HepG2 (cell line): ENCODE results near the gene NUP85. TPM values are rescaled to one million over a fixed set of nuclear protein-coding genes. Genes with fewer than 3 reads are reported as not detected.

ENCODE experiments used
- ATM ChIP-seq: fragments of 450-650 bp; IDR thresholded peaks from 2 replicates; pipeline ENCODE4 v1.7.1; 2017; ENCODE audit warnings: mild to moderate bottlenecking, borderline replicate concordance
- ELF1 ChIP-seq: sonication (generic); formaldehyde crosslinking; IDR thresholded peaks from 2 replicates; pipeline ENCODE4 v1.4.0; 2020; ENCODE audit warnings: missing genetic modification reagents
- FOXC1 ChIP-seq: sonication (generic); formaldehyde crosslinking; IDR thresholded peaks from 2 replicates; pipeline ENCODE4 v1.8.0; 2022; ENCODE audit warnings: mild to moderate bottlenecking, missing genetic modification reagents, borderline replicate concordance
- GFI1 ChIP-seq: sonication (generic); formaldehyde crosslinking; IDR thresholded peaks from 2 replicates; pipeline ENCODE4 v1.5.0; 2020; ENCODE audit warnings: missing genetic modification reagents, mild to moderate bottlenecking, borderline replicate concordance
- HINFP ChIP-seq: sonication (generic); formaldehyde crosslinking; IDR thresholded peaks from 2 replicates; pipeline ENCODE4 v1.4.0; 2020; ENCODE audit warnings: low read depth, mild to moderate bottlenecking, missing genetic modification reagents
- IRX3 ChIP-seq: sonication (generic); formaldehyde crosslinking; IDR thresholded peaks from 2 replicates; pipeline ENCODE4 v1.8.1; 2023; ENCODE audit warnings: mild to moderate bottlenecking, low read depth, missing genetic modification reagents, borderline replicate concordance
- MTF2 ChIP-seq: sonication (generic); formaldehyde crosslinking; IDR thresholded peaks from 2 replicates; pipeline ENCODE4 v1.5.0; 2020; ENCODE audit warnings: missing genetic modification reagents, borderline replicate concordance
- SMYD3 ChIP-seq: sonication (generic); formaldehyde crosslinking; IDR thresholded peaks from 2 replicates; pipeline ENCODE4 v1.8.1; 2023; ENCODE audit warnings: mild to moderate bottlenecking, missing genetic modification reagents
- TBX3 ChIP-seq: fragments of 450-650 bp; IDR thresholded peaks from 2 replicates; pipeline ENCODE4 v1.6.1; 2017; ENCODE audit warnings: antibody characterized with exemption, mild to moderate bottlenecking, inconsistent platforms, borderline replicate concordance
- ZBTB2 ChIP-seq: sonication (generic); formaldehyde crosslinking; IDR thresholded peaks from 2 replicates; pipeline ENCODE4 v1.8.0; 2022; ENCODE audit warnings: low read depth, missing genetic modification reagents
- ZHX1 ChIP-seq: sonication (generic); formaldehyde crosslinking; IDR thresholded peaks from 2 replicates; pipeline ENCODE4 v1.8.1; 2022; ENCODE audit warnings: low read depth, mild to moderate bottlenecking, missing genetic modification reagents
- ZNF276 ChIP-seq: sonication (generic); formaldehyde crosslinking; IDR thresholded peaks from 2 replicates; pipeline ENCODE4 v1.4.0; 2020; ENCODE audit warnings: mild to moderate bottlenecking, low read depth, missing genetic modification reagents
- ZNF292 ChIP-seq: sonication (generic); formaldehyde crosslinking; IDR thresholded peaks from 2 replicates; pipeline ENCODE4 v1.8.1; 2022; ENCODE audit warnings: mild to moderate bottlenecking, low read depth, missing genetic modification reagents, borderline replicate concordance
- ZNF382 ChIP-seq: sonication (generic); formaldehyde crosslinking; IDR thresholded peaks from 2 replicates; pipeline ENCODE4 v1.5.0; 2020; ENCODE audit warnings: missing genetic modification reagents, mild to moderate bottlenecking, borderline replicate concordance
- ZNF784 ChIP-seq: sonication (generic); formaldehyde crosslinking; IDR thresholded peaks from 2 replicates; pipeline ENCODE4 v1.5.1; 2020; ENCODE audit warnings: missing genetic modification reagents, mild to moderate bottlenecking, borderline replicate concordance
- ZNF800 ChIP-seq: sonication (generic); formaldehyde crosslinking; IDR thresholded peaks from 2 replicates; pipeline ENCODE4 v1.4.0; 2020; ENCODE audit warnings: missing genetic modification reagents
- ZNF879 ChIP-seq: sonication (generic); formaldehyde crosslinking; IDR thresholded peaks from 2 replicates; pipeline ENCODE4 v1.8.1; 2023; ENCODE audit warnings: missing genetic modification reagents
- polyA plus RNA-seq, 8 experiments: library from polyadenylated mRNA; depleted of rRNA in 3 of 8; stranded (reverse) in 7 of 8; unstranded in 1 of 8; fragments of >200 nt; fragmentation: Illumina TruSeq in 4 of 8; extraction: Trizol in 4 of 8; gene quantifications; 2 replicates each; pipeline versions ENCODE4 v1.2.1 to v1.2.3, GENCODE V29; 2011 to 2016; ENCODE audit warnings: low read depth in 4 of 8, missing spikeins in 1 of 8, mixed read lengths in 1 of 8; ENCODE audit not compliant: insufficient read depth in 1 of 8
- total RNA-seq, 5 experiments: library from RNA; depleted of rRNA; stranded (reverse); fragments of >200 nt; fragmentation: Illumina TruSeq; extraction: Trizol; gene quantifications; 2 replicates each; pipeline ENCODE4 v1.2.3, GENCODE V29; 2016; ENCODE audit warnings: low read depth in 1 of 5

Gene NUP85
- total and polyA plus RNA-seq, 2 of the 13 experiments (the other 11 are each of a cell fraction or from before 2014, with no cell fraction given), result 89.1 to 124 TPM

- TF ChIP-seq ZNF276 (no peak), ZNF382 (CRISPR knock-in tag) (no peak), ZNF879 (peak; percentile 86; the same call in 1 of the 2 replicates), MTF2 (CRISPR knock-in tag) (no peak), ATM (no peak), GFI1 (CRISPR knock-in tag) (peak; percentile 27; the same call in 1 of the 2 replicates), ZBTB2 (peak; percentile 44), ELF1 (CRISPR knock-in tag) (peak; percentile 82), TBX3 (0 out of 2 replicates have a peak, but pooled peaks have one; percentile 9), IRX3 (CRISPR knock-in tag) (no peak), FOXC1 (CRISPR knock-in tag) (0 out of 2 replicates have a peak, but pooled peaks have one; percentile 88), ZNF292 (CRISPR knock-in tag) (peak; percentile 25; the same call in 1 of the 2 replicates), HINFP (peak; percentile 54; the same call in 1 of the 2 replicates), SMYD3 (CRISPR knock-in tag) (peak; percentile 95), ZNF800 (CRISPR knock-in tag) (peak; percentile 92), ZNF784 (CRISPR knock-in tag) (no peak; the same call in 1 of the 2 replicates), ZHX1 (CRISPR knock-in tag) (peak; percentile 91)
Observed at GRCh38 chr17:75261336-75262111, 56.0 kb downstream of the NUP85 start, which contains the start of the genes GGA3 and MRPS7 (continued).
